ENCODE results near the gene LMBR1. TPM values are rescaled to one million over a fixed set of nuclear protein-coding genes. Genes with fewer than 3 reads are reported as not detected.

LMBR1 gene
- total RNA-seq, 1 experiment from 2014 or later = 82.6 TPM

- TF ChIP-seq POLR2AphosphoS5 (IDR thresholded peaks at IDR 0.05; ENCODE audit: low read depth, low read length) (no peak), REST (IDR thresholded peaks at IDR 0.05; ENCODE audit: insufficient read depth in 1 of 2, low read depth in 2 of 2, low read length in 1 of 2) (no peak), CTCF (IDR thresholded peaks at IDR 0.05) (no peak), SIN3A (IDR thresholded peaks at IDR 0.05; ENCODE audit: borderline replicate concordance, insufficient read depth, low read depth, low read length) (no peak), TCF7L2 (IDR thresholded peaks at IDR 0.05; ENCODE audit: low read depth, low read length) (no peak)
- ChIA-PET CTCF (no interaction called here), POLR2A (no interaction called here)
- Histone ChIP-seq H3K4me1 (ENCODE audit: control insufficient read depth, insufficient read depth, low read length) (no peaks in the 10 kb centered on the region), H3K4me3 (ENCODE audit: low read depth in 2 of 2, low read length in 2 of 2) (no peak overlapping the region), H3K27ac (ENCODE audit: low read length) (no peak overlapping the region), H3K36me3 (ENCODE audit: control insufficient read depth, insufficient read depth, low read length) (peaks cover 8% of the 10 kb centered on the region), H3K27me3 (ENCODE audit: control insufficient read depth, insufficient read depth, low read length) (no peaks in the 10 kb centered on the region), H3K9me3 (ENCODE audit: control insufficient read depth, insufficient read depth, low read depth, low read length) (no peaks in the 10 kb centered on the region)
- no peak for ATAC-seq
- in situ Hi-C loops (cut with HindIII; ENCODE audit: low pct_unique_long_range_greater_than_20kb, low sequenced_read_pairs) (no loop called here), intact Hi-C loops (cut with micrococcal nuclease; ENCODE audit: unreplicated experiment) (no loop called here)
- DNase-seq (ENCODE audit: low read depth, low spot score) = no peak
- BruUV-seq (replicated peaks) = no TSS peak
These were observed 217.3 kb downstream of the LMBR1 start for GRCh38 chr7:156675721-156676120.

GRCh38 chr7:156673902-156674301 lies 219.1 kb downstream of the LMBR1 start:
- peaks cover 4% of the 10 kb centered on the region; the same call in 1 of the 2 replicates for H3K36me3 ChIP-seq (ENCODE audit: control insufficient read depth, insufficient read depth, low read length)
- ATAC-seq (no peak), DNase-seq (ENCODE audit: low read depth, low spot score) (no peak)
- no peaks in the 10 kb centered on the region for H3K9me3 ChIP-seq (ENCODE audit: control insufficient read depth, insufficient read depth, low read depth, low read length)
- H3K4me1 ChIP-seq (ENCODE audit: control insufficient read depth, insufficient read depth, low read length) = no peaks in the 10 kb centered on the region
- in situ Hi-C loops (cut with HindIII; ENCODE audit: low pct_unique_long_range_greater_than_20kb, low sequenced_read_pairs) = no loop called here
- no TSS peak for BruUV-seq (replicated peaks)
- intact Hi-C loops (cut with micrococcal nuclease; ENCODE audit: unreplicated experiment) = no loop called here
- ChIA-PET POLR2A (no interaction called here), CTCF (no interaction called here)
- no peak overlapping the region for H3K27ac ChIP-seq (ENCODE audit: low read length)
- TF ChIP-seq CTCF (IDR thresholded peaks at IDR 0.05) (no peak), POLR2AphosphoS5 (IDR thresholded peaks at IDR 0.05; ENCODE audit: low read depth, low read length) (no peak), REST (IDR thresholded peaks at IDR 0.05; ENCODE audit: insufficient read depth in 1 of 2, low read depth in 2 of 2, low read length in 1 of 2) (no peak), TCF7L2 (IDR thresholded peaks at IDR 0.05; ENCODE audit: low read depth, low read length) (no peak), SIN3A (IDR thresholded peaks at IDR 0.05; ENCODE audit: borderline replicate concordance, insufficient read depth, low read depth, low read length) (no peak)
- H3K4me3 ChIP-seq (ENCODE audit: low read depth in 2 of 2, low read length in 2 of 2) = no peak overlapping the region
- no peaks in the 10 kb centered on the region for H3K27me3 ChIP-seq (ENCODE audit: control insufficient read depth, insufficient read depth, low read length)
